ENCODE data around the gene ZBTB46. TPM values are rescaled to one million over a fixed set of nuclear protein-coding genes. Genes with fewer than 3 reads are reported as not detected.

ZBTB46 gene
- 78.5 and 87.3 TPM in 2 replicates for total RNA-seq

DNA sequence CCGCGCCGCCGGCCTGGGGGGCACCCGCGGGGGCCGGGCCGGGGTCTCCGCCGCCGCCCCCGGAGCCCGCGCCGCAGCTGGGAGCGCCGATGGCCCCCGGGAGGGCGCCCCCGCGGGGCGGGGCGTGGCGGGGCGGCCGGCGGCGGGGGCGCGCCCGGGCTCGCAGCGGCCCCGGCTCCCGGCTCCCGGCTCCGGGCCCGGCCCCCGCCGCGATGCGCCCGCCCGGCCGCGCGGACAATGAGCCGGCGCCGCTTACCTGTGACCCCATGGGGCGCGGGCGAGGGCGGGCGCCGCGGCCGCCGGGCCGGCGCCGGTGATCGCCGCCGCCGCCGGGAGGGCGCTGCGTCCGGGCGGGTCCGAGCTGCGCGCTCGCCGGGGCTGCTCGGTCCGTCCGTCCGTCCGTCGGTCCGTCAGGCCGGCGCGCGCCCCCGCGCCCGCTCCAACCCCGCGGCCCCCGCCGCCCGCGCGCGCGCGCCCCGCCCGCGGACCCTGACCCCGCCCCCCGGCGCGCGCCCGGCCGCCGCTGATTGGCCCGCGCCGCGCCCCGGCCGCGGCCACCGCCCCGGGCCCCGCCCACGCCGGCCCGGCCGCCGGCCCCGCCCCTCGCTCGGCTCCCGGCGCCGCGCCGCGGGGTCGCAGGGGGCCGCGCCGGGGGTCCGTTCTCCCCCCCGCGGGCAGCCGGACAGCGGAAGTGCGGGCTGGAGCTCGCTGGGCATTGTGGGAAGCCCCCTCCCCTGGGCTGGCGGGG, at the start of gene ZBTB46:
TSS of gene ZBTB46 (minus strand) at position 424 of the 748 bp plus-strand sequence. CDS start 40,507 bp downstream, outside the sequence.

GRCh38 chr20:63864978-63865640, 34.0 kb upstream of the ZBTB46 start, which contains the start of gene TPD52L2:
Gene TPD52L2, plus strand, starts transcription at chr20:63865270. Its CDS starts 96 bp downstream, at chr20:63865366.

GRCh38 chr20:63861365-63861934, 30.4 kb upstream of the ZBTB46 start, which contains the start of gene ABHD16B:
Gene ABHD16B, plus strand, starts transcription at chr20:63861498. Its CDS starts 43 bp downstream, at chr20:63861541.

GRCh38 chr20:63739130-63740069, 91.7 kb downstream of the ZBTB46 start, which contains the start of gene SLC2A4RG:
Gene SLC2A4RG, plus strand, starts transcription at chr20:63739776. Its CDS starts 137 bp downstream, at chr20:63739913.

GRCh38 chr20:63735859-63736718, 95.0 kb downstream of the ZBTB46 start, which contains the start of gene LIME1:
Gene LIME1, plus strand, starts transcription at chr20:63736664. Its CDS starts 886 bp downstream, at chr20:63737550.

GRCh38 chr20:63707558-63708300, 123.3 kb downstream of the ZBTB46 start, which contains the start of the genes ARFRP1 and ZGPAT:
Gene ARFRP1, minus strand, starts transcription at chr20:63707976. Its CDS starts 885 bp downstream, at chr20:63707091.
Gene ZGPAT, plus strand, starts transcription at chr20:63708039. Its CDS starts 542 bp downstream, at chr20:63708581.

GRCh38 chr20:63696628-63697356, 134.3 kb downstream of the ZBTB46 start, which contains the start of gene TNFRSF6B:
Gene TNFRSF6B, plus strand, starts transcription at chr20:63696652. Its CDS starts 116 bp downstream, at chr20:63696768.

Other genes with a start within 250 kb of the ZBTB46 start
- 6.0 and 6.9 TPM in 2 replicates for gene GMEB2, start 204.2 kb downstream of the ZBTB46 start, total RNA-seq
- 0.43 and 0.76 TPM in 2 replicates for gene STMN3, start 177.8 kb downstream of the ZBTB46 start, total RNA-seq
- 4.7 and 5.6 TPM in 2 replicates for gene RTEL1, start 173.0 kb downstream of the ZBTB46 start, total RNA-seq
- gene TNFRSF6B, start 134.6 kb downstream of the ZBTB46 start, total RNA-seq: 1.3 and 1.8 TPM in 2 replicates
- gene ARFRP1, start 123.3 kb downstream of the ZBTB46 start, total RNA-seq: 27.6 and 35.8 TPM in 2 replicates
- 14.4 and 14.6 TPM in 2 replicates for gene ZGPAT, start 123.2 kb downstream of the ZBTB46 start, total RNA-seq
- 0.86 and 0.87 TPM in 2 replicates for gene LIME1, start 94.6 kb downstream of the ZBTB46 start, total RNA-seq
- gene SLC2A4RG, start 91.5 kb downstream of the ZBTB46 start, total RNA-seq: 5.5 and 6.4 TPM in 2 replicates
- not detected in 2 replicates for gene ABHD16B, start 30.2 kb upstream of the ZBTB46 start, total RNA-seq
- 140 and 150 TPM in 2 replicates for gene TPD52L2, start 34.0 kb upstream of the ZBTB46 start, total RNA-seq
- 79.2 and 82.8 TPM in 2 replicates for gene DNAJC5, start 63.9 kb upstream of the ZBTB46 start, total RNA-seq
- gene UCKL1, start 125.2 kb upstream of the ZBTB46 start, total RNA-seq: 31.2 and 33.3 TPM in 2 replicates
- 7.9 TPM in 2 replicates for gene ZNF512B, start 138.7 kb upstream of the ZBTB46 start, total RNA-seq
- 3.3 TPM in 2 replicates for gene SAMD10, start 148.4 kb upstream of the ZBTB46 start, total RNA-seq
- gene PRPF6, start 149.9 kb upstream of the ZBTB46 start, total RNA-seq: 65.9 and 73.3 TPM in 2 replicates
- 3.3 and 5.8 TPM in 2 replicates for gene C20orf204, start 204.9 kb upstream of the ZBTB46 start, total RNA-seq
- gene SOX18, start 218.4 kb upstream of the ZBTB46 start, total RNA-seq: 17.7 and 30.9 TPM in 2 replicates
- gene TCEA2, start 231.9 kb upstream of the ZBTB46 start, total RNA-seq: 34.2 and 34.3 TPM in 2 replicates
- gene RGS19, start 248.3 kb upstream of the ZBTB46 start, total RNA-seq: 13.8 and 14.7 TPM in 2 replicates
- 1.6 and 2.2 TPM in 2 replicates for gene OPRL1, start 248.8 kb upstream of the ZBTB46 start, total RNA-seq

Measured in dermis lymphatic vessel endothelial cell (primary cell).